ENCODE data around the gene LIN28B. TPM values are rescaled to one million over a fixed set of nuclear protein-coding genes. Genes with fewer than 3 reads are reported as not detected.

The LIN28B gene
- total RNA-seq, 1 experiment from 2014 or later = 0.25 TPM

DNA sequence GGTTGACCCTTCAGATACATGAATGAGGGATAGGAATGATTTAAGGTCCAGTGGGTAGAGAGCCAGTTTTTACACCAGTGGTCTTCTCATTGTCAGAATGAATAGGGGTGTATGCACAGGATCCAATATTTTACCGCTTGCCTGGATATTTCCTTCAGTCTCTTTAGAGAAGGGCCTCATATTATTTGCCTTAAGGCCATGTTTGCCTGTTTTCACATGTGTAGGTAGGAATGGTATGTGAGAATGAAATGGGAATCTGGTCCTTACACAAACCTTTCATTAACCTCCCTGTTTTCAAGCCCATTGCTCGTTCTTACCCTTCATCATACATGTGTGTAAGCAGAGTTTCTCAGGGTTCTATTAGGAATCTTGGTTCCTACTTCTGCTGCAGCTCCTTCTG lies 62.4 kb downstream of the LIN28B start:
- H3K4me1 ChIP-seq (ENCODE audit: control insufficient read depth in 1 of 2, insufficient read depth in 2 of 2, low read length in 2 of 2) = no peaks in the 10 kb centered on the region
- RAD21 ChIA-PET (ENCODE audit: low non-redundant PET in 1 of 2, low total read pairs in 2 of 2, uncharacterized antibody in 2 of 2, unreplicated experiment in 2 of 2) = no interaction called here
- no peaks in the 10 kb centered on the region for H3K79me2 ChIP-seq (ENCODE audit: insufficient read depth, low read length)
- H3K4me3 ChIP-seq (replicated peaks in 1 of 2; ENCODE audit: low read depth in 1 of 2, low read length in 2 of 2) = no peak overlapping the region
- H3K4me2 ChIP-seq (ENCODE audit: low read length) = no peak overlapping the region
- intact Hi-C loops (cut with micrococcal nuclease) = no loop called here
- no peaks in the 10 kb centered on the region for H4K20me1 ChIP-seq (ENCODE audit: insufficient read depth)
- no peaks in the 10 kb centered on the region for H3K27me3 ChIP-seq (ENCODE audit: insufficient read depth, low read length)
- H3K27ac ChIP-seq (ENCODE audit: low read depth, low read length) = no peak overlapping the region
- no peak for DNase-seq (ENCODE audit: low read depth, low spot score)
- no peaks in the 10 kb centered on the region for H3K36me3 ChIP-seq (ENCODE audit: control insufficient read depth in 1 of 2, insufficient read depth in 2 of 2, low read length in 2 of 2)
- CTCF ChIA-PET = no interaction called here
- no peaks in the 10 kb centered on the region for H3K9me3 ChIP-seq (ENCODE audit: control insufficient read depth in 1 of 2, insufficient read depth in 1 of 2, low read depth in 1 of 2, low read length in 2 of 2)
- POLR2A ChIA-PET = no interaction called here
- TF ChIP-seq ZFX (IDR thresholded peaks at IDR 0.05) = no peak
- TF ChIP-seq, protein P1, sequence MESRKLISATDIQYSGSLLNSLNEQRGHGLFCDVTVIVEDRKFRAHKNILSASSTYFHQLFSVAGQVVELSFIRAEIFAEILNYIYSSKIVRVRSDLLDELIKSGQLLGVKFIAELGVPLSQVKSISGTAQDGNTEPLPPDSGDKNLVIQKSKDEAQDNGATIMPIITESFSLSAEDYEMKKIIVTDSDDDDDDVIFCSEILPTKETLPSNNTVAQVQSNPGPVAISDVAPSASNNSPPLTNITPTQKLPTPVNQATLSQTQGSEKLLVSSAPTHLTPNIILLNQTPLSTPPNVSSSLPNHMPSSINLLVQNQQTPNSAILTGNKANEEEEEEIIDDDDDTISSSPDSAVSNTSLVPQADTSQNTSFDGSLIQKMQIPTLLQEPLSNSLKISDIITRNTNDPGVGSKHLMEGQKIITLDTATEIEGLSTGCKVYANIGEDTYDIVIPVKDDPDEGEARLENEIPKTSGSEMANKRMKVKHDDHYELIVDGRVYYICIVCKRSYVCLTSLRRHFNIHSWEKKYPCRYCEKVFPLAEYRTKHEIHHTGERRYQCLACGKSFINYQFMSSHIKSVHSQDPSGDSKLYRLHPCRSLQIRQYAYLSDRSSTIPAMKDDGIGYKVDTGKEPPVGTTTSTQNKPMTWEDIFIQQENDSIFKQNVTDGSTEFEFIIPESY (IDR thresholded peaks at IDR 0.05; ENCODE audit: extremely low read depth, insufficient replicate concordance, low read length) = no peak
- no peak for TF ChIP-seq JUND (IDR thresholded peaks at IDR 0.05)
- no peak for TF ChIP-seq POLR2AphosphoS5 (IDR thresholded peaks at IDR 0.05; ENCODE audit: low read depth, low read length)
- no peak for TF ChIP-seq SRF (IDR thresholded peaks at IDR 0.05; ENCODE audit: low read depth)
- TF ChIP-seq EZH2 (IDR thresholded peaks at IDR 0.05) = no peak
- no peak for TF ChIP-seq RAD21 (IDR thresholded peaks at IDR 0.05; ENCODE audit: low read depth)
- no peak for TF ChIP-seq POLR2A (IDR thresholded peaks at IDR 0.05; ENCODE audit: borderline replicate concordance, extremely low read depth, insufficient read depth, insufficient read length)
- no peak for TF ChIP-seq TCF7L2 (IDR thresholded peaks at IDR 0.05; ENCODE audit: borderline replicate concordance, extremely low read depth, insufficient read depth, insufficient read length)
- TF ChIP-seq, protein P2, sequence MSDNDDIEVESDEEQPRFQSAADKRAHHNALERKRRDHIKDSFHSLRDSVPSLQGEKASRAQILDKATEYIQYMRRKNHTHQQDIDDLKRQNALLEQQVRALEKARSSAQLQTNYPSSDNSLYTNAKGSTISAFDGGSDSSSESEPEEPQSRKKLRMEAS (IDR thresholded peaks at IDR 0.05) = no peak
- no peak for TF ChIP-seq ZNF274 (IDR thresholded peaks at IDR 0.05; ENCODE audit: low read depth, low read length)
- no peak for TF ChIP-seq SP1 (IDR thresholded peaks at IDR 0.05; ENCODE audit: low read depth)
- TF ChIP-seq CEBPB (IDR thresholded peaks at IDR 0.05; ENCODE audit: low read depth) = no peak
- H3K9me2 ChIP-seq (ENCODE audit: insufficient read depth) = no peaks in the 10 kb centered on the region
- no peak for ATAC-seq
- H3K9ac ChIP-seq (ENCODE audit: low read length) = no peak overlapping the region
- H2AFZ ChIP-seq (ENCODE audit: low read depth, low read length, poor library complexity, severe bottlenecking) = no peak overlapping the region
- no TSS peak for BruUV-seq (replicated peaks)

Measured in HCT116 (cell line).